CD4-positive, alpha-beta T cell treated with Interleukin-1 beta for 1 hour (primary cell): ENCODE results near the gene RAI1.
A peak's percentile ranks its signal among the peaks of the same experiment; 100 is the strongest.

Source experiments
- DNase-seq, 2 donors: peaks; one replicate each; pipeline ENCODE4 v3.0.0-alpha.2; 2020 to 2022

RAI1 gene

GRCh38 chr17:17699491-17699890, 18.2 kb downstream of the RAI1 start:
- no peak for DNase-seq

DNA sequence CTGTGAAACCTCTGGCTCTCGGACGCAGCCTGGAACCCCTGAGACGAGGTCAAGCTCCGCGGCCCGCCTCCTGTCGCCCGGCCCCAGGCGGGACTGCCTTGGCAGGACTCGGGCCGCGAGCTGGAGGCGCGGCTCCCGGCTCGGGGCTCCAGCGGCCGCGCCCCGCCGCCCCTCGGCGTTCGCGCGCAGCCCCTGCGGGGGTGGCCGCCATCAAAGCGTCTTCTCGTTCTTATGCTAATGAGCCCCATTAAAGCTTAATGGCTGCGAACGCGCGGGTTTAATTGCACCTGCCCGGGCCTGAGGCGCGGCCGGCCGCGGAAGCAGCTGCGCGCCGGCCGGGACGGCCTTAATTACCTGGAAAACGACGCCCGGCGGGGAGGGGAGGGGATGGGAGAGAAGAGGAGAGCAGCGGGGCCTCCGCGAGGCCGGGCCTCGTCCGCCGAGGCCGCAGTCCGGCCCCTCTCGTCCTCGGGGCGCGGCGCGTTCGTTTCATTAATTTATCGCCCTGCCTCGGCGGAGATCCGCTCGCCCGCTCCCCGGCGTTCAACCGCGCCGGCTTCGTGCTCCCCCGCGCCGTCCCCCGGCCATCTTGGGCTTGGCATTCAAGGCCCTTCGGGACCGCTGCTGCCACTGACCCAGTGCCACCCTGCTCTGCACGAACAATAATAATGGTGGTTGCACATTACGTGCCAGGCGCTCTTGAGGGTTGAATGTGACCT, 19.2 kb downstream of the RAI1 start:
- DNase-seq: no peak

DNA sequence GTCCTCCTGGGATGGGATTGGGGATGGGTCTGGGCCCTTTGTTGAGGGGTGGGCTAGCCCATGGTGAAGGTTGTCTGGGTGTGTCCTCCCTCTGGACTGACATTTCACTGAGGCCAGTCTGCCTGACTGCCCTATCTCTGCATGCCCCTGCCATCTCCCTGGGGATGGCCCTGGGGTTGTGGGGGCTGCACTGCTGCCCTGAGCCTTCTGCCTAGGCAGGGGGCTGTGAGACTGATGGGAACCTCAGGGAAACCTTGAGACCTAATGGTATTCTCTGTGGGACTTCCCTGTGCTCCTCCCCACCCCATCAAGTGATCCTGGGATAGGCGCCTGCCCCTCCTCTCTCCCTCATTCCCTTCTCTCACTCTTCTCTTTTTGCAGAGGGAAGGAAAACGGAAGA, 19.9 kb downstream of the RAI1 start:
- DNase-seq: no peak

DNA sequence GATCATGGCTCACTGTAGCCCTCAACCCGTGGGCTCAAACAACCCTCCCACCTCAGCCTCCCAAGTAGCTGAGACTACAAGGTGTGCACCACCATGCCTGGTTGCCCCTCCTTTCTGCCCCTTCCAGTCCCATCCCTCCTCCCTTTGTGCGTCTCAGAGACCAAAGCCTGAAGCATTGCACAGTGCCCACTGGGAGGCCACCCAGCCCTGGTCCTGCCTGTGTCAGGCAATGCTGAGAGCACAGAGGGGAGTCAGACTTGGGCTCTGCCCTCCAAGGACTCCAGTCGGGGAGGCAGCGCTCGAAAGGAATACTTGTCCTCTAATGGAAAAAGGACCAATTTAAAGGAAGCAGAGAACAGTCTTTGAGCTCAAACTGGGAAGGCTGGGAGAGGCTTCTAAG, 20.4 kb downstream of the RAI1 start:
- DNase-seq: no peak

DNA sequence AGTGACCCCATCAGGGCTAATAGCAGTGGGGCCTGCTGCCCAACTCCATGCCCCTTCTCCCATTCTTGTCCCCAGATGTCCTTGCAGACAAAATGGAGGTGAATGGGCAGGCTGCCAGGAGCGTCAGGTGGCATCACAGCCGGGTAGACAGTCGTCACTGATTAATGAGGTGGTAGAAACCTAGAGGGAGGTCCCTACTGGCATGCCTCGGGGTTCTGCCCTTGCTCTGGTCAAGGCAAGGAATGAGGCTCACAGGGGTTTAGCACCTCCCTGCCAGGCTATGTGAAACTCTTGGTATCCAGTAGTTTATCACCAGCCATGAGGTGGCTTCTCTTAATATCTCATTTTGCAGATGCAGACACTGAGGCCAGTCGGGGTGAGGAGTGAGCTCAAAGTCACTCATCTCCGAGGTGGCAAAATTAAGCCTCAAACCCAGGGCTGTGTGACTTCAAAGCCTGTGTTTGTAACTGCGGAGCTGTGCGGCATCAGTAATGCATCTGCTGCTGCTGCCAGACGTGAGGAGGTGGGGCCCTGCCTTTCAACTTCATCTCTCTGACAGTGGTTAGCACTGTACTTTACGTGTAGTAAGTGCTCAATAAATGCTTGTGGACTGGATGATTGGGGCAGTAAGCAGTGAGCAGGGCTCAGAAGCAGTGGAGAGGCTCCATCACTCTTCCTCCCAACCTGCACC, 21.3 kb downstream of the RAI1 start:
- no peak for DNase-seq

DNA sequence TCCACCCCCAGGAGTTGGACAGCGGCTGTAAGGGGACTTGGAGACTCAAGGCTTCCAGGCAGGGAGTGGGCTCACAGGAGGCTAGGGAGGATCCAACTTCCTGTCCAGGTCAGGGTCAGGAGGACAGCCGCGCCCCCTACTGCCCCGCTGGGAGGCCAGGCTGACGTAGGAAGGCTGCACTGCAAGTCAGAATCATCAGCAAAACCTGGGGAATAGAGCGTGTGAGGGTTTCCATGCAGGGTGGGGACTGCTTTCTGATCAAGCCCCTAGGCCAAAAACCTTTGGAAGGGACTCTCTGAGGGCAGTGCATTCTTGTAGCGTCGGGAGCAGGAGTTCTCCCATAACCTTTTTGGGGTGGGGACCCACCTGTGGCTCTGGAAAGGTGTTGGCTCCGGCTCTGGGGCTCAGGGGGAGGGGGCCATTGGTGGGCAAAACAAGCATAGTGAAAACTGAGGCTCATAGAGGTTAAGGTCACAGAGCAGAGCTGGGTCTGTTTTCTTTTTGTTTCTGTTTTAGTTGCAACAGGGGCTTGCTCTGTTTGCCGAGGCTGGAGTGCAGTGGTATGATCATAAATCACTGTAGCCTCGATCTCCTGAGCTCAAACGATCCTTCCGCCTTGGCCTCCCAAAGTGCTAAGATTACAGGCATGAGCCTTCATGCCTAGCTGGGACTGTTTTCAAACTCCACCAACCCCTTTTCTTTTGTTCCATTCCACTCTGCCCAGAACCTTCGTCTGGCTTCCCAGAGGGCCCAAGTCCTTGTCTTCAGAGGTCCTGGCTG, 22.1 kb downstream of the RAI1 start:
- no peak for DNase-seq

- DNase-seq: no peak
Measured at GRCh38 chr17:17704931-17705330, 23.7 kb downstream of the RAI1 start.

- no peak for DNase-seq
Measured at GRCh38 chr17:17706140-17707060, 25.1 kb downstream of the RAI1 start.

DNA sequence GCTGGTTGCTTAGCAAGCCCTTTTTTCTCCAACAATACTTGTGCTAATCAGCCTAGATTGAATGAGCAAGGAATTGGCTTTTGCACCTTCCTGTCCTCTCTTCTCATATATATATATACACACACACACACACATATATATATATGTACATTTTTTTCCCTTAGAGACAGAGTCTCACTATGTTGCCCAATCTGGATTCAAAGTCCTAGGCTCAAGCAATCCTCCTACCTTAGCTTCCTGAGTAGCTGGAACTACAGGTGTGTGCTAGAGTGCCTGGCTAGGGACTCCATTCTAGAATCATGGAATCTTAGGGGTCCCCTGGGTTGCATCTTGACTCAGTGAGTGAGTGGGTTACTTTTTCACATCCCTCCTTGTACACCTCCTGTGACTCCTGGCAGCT, 27.0 kb downstream of the RAI1 start:
- no peak for DNase-seq

GRCh38 chr17:17708816-17709215, 27.6 kb downstream of the RAI1 start:
- no peak for DNase-seq

DNA sequence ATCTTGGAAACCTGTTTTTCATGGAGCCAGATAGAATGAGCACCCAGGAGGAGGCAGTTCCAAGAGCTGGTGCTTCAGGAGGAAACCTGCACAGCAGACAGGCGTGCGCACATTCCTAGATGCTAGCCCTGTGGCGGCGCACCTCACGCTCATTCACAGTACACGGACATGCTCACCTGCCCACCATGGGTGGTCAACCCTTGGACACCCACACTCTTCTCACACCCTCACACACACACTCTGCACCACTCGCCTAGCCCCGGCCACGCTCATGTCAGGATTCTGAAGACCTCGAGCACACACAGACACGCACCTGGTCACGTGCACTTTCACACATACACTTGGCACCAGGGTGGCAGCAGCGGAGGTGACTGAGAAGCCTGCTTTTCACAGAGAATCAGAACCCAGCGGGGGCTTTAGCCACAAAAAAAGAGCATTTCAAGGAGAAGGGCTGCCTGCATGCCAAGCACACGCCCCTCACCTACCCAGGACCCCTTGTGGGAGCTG, 28.6 kb downstream of the RAI1 start:
- no peak for DNase-seq

GRCh38 chr17:17710355-17710727, 29.1 kb downstream of the RAI1 start:
- no peak for DNase-seq

DNA sequence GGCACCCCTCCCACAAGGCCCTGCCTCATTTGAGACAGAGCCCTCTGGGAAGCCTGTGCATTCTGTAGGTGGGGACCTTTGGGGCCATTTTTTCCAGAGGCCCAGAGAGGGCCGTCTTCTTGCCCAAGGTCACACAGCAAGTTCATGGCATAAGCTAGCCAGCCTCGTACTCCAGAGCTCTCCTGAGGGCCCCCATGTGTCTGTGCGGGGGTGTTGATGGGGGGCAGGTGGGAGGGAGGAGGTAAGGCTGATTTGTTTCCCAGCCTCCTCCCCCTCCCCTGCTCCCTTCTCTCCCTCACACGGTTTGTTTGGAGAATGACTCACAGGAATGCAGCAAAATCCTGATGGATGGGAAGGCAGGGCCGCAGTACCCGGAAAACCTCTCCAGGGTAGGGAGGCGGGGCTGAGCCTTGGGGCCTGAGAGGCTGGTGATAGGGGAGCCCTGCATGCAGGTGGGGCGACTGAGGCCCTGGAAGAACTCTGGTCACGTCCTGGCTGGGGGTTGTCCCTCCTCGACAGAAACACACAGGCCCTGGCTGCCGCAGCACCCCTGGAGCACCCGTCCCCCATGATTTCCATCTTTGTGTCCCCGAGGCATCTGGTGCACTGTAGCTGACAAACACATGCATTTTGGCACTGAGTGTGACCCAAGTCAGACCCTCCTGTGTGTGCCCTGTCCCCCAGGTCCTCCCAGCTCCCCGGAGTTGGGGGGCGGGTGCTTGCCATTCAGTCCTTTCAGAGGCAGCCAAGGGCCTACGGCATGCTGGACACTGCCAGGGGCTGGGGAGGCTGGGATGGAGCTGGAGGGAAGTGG, 29.7 kb downstream of the RAI1 start:
- no peak for DNase-seq

GRCh38 chr17:17711641-17712162, 30.4 kb downstream of the RAI1 start:
- DNase-seq: no peak

DNA sequence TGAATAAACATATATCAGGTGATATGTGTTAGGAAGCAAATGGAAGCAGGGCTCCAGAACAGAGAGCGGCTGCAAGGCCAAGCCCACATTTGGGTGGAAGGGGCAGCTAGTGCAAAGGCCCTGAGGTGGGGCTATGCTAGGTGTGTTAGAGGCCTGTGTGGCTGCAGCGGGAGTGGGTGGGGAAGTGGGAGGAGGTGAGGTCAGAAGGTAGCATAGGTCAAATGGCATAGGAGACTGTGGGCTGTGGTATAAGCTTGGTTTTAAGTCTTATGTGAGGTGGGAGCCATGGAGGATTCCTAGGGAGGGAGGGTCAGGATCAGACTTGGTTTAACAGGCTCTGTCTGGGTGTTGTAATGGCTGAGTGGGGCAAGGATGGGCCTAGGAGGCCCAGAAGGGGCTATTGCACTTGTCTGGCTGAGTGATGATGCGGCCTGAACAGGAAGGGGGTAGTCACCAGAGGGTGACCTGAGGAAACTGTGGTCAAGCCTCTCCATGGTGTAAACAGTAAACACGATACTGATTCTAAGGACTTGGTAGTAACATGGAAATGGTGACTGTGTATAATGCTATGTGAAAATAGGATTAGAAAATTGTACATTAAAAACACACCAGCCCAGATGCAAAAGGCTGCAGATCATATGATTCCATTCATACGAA, 31.1 kb downstream of the RAI1 start:
- peak in 1 of 2 donors; percentile 43 for DNase-seq

- no peak for DNase-seq
Measured at GRCh38 chr17:17713839-17714238, 32.6 kb downstream of the RAI1 start.

DNA sequence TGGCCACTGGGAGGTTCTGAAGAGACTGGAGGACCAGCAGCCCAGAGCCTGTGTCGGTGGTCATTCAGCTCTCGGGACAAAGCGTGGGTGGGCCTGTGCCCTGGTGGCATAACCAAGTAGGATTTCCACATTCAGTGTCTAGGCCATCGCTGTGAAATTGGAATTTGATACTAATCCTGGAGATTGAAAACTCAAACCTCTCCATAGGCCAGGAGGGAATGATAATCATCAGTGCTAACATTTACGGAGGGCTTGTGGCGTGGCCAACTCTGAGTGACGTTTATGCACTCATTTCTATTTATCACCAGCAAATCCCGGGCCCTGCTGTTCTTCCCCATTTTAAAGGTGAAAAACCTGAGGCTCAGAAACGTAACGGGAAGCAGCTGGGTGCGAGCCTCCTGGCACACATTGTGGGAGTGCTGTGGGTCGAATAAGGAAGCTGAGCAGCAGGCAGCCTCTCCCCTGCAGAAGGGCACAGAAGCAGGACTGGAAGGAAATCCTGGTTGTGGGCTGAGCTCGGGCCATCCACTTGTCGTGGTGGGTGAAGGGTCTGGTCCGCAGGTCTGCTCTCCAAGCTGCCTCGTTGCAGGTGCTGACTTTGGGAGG, 33.1 kb downstream of the RAI1 start:
- no peak for DNase-seq

DNA sequence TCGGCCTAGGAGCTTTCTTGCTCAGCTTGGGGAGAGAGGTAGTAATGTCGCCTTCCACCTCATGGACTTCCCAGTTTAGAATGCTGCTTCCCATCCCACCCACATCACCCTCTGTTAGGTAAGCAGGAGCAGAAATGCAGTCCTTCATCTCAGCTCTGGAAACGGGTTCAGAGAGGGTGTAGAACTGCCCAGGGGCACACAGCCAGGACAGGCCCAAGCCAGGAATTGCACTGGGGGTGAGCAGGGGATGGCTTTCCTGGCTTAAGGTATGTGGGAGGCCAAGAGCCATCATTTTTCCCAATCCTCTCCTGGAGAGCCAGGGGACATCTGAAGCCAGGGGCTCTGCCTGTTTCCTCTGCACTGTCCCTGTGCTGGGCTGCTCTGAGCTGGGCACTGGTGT, 33.6 kb downstream of the RAI1 start:
- DNase-seq: no peak

GRCh38 chr17:17716837-17717523, 35.7 kb downstream of the RAI1 start:
- DNase-seq: no peak

- no peak for DNase-seq
Measured at GRCh38 chr17:17718251-17718650, 37.0 kb downstream of the RAI1 start.
